HG03442 (cell line): ENCODE results near the gene MTX2.
"Not testable (repeated sequence)": the region's sequence is repeated elsewhere in the genome, so short reads cannot be mapped to it uniquely, and the experiment has no call there.

Experiments
- ATAC-seq: cut with Tn5 transposase; IDR thresholded peaks from one replicate; pipeline ENCODE4 v1.9.1; 2021; ENCODE audit warnings: mild to moderate bottlenecking, moderate library complexity; ENCODE audit not compliant: unreplicated experiment

Gene MTX2

DNA sequence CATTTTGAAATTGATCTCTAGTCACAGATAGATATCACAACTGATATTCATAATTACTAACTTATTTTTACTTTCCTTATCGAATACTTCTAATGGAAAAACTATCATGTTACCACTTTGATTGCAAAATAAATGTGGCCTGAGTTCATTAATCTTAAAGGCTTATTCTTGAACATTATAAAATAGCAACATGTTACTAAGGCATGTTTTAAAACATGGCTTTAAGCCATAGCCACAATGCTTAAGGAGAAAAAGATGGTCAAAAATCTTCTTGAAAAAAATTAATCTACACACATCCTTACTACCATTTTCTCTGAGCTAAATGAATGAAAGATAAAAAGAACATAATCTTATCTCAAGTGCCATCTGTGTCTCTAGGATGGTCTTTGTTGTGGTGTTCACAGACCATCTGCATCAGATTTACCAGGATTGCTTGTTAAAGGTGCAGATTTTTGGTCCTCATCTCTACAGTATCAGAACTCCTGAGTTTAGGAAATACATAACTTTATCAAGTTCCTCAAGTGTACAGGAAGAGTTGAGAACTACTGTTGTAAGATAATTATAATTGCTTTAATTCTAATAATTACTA is 15.3 kb downstream of the MTX2 start:
- ATAC-seq = no peak

DNA sequence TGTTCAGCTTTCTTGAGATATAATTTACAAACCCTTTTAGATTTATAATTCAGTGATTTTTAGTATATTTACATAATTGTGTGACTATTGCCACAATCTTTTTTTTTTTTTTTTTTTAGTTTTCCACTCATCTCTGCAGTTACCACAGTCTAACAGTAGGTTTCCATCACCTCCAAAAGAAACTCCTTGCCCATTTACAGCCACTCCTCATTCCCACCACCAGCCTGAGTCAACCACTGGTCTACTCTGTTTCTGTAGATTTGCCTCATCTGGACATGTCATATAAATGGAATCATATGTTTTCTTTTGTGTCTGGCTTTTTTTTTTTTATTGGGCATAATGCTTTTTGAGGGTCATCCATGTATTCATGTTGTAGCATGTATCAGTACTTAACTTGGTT is 16.1 kb downstream of the MTX2 start:
- ATAC-seq = no peak

GRCh38 chr2:176291335-176291734 is 22.1 kb downstream of the MTX2 start:
- ATAC-seq = no peak

DNA sequence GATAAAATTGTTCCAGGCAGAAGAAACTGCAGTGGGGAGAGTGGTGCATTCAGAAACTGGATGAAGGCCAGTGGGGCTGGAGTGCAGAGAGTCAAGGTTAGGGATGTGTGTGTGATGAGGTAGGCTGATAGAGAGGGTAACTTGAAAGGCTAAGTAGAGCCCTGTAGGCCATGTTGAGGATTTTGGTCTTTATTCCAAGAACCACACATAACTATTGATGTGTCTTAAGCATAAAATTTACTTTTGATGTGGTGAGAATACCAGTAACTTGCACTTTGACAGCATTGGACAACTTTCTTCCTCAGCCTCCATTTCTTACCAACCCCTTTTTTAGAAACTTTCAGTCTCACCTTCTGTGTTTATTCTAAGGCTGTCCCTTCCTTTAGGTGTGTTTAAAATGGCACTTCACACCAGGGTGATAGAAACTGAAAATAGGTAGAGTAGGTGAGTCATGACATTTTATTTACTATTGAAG is 22.6 kb downstream of the MTX2 start:
- peak; percentile 87 for ATAC-seq

DNA sequence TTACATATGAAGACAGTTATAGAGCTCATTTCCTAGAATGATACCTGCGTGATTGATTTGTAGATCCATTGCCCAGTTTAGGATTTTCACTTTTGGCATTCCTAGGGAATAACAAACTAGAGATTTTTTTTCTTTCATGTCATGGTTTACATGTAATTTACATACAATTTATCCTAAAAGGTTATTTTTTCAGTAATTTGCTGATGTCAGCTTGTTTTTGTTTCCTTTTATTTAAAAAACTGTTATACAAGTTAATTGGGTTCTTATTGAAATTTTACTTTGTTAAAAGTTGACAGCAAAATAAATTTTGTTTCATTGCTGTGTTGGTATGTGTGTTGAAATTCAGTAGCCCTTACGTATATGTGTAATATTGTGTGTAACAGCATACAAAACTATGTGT is 23.4 kb downstream of the MTX2 start:
- no peak for ATAC-seq

DNA sequence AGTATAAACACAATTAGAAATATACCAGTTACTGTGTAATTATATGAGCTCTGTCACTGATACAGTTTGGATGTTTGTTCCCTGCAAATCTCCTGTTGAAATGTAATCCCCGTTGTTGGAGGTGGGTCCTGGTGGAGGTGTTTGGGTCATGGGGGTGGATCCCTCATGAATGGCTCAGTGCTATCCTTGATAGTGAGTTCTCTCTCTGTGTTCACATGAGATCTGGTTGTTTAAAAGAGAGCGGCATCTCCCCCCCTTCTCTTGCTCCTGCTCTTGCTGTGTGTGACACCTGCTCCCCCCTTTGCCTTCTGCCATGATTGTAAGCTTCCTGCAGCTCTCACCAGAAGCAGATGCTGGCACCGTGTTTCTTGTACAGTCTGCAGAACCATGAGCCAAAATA is 24.1 kb downstream of the MTX2 start:
- no peak for ATAC-seq

GRCh38 chr2:176297067-176297466 is 27.8 kb downstream of the MTX2 start:
- no peak for ATAC-seq

- no peak for ATAC-seq
Measured at GRCh38 chr2:176297737-176298136, 28.5 kb downstream of the MTX2 start.

GRCh38 chr2:176306020-176306419 is 36.8 kb downstream of the MTX2 start:
- ATAC-seq = not testable (repeated sequence)

GRCh38 chr2:176317199-176317598 is 48.0 kb downstream of the MTX2 start:
- no peak for ATAC-seq

- no peak for ATAC-seq
Measured at GRCh38 chr2:176317623-176318065, 48.4 kb downstream of the MTX2 start.

DNA sequence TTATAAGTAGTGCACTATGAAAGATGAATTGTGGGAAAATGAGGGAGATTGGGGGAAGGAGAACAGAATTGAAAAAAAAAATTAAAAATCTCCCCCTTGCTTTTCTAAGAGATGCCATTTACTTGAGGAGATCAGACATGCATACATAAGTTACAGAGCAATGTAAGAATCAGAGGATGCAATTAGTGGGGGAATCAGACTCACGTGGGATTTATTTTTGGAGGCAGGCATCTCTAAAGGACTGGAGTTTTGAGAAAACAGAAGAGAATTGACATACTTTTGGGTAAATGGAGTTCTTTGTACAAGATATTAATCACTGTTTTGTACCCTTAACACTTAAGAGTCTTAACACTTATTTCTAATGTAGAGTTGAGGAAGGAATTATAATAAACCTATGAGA is 52.7 kb downstream of the MTX2 start:
- no peak for ATAC-seq

DNA sequence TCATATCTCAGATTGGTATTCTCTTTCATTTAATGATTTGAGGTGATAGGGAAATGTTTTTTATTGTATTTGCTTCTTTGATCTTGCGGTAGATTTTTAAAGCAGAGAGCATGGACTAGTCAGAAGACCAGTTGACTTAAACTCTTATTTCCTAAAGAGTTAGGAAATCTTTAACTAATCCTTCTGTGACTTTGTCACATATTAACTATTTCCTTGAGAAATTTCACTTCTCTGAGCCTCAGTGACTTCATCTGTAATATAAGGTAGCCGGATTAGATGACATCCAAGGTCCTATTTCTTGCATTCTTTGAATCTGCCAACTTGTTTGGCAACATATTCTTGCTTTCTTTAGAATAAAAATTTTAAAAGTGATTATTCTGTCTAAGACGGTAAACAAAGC is 55.6 kb downstream of the MTX2 start:
- no peak for ATAC-seq

- ATAC-seq = no peak
Measured at GRCh38 chr2:176325732-176326131, 56.5 kb downstream of the MTX2 start.

- ATAC-seq = no peak
Measured at GRCh38 chr2:176328149-176328548, 58.9 kb downstream of the MTX2 start.

DNA sequence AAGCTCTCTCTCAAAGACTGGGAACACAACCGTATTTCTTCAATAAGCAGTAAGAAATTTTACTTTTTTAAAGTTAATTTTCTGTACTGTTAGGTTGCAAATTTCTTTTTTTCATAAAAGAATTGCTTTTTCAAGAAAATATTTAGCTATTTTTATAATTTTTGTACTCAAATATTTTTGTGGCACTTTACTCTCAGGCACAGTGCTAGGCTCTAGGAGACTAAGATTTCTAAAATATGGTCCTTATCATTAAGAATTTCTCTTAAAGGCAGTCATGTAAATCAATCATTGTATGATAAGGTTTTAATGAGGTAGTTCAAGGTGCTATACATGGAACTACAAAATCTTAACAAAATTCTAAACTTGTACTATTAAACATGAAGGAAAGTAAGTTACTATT is 61.4 kb downstream of the MTX2 start:
- no peak for ATAC-seq

- ATAC-seq = no peak
Measured at GRCh38 chr2:176331646-176332045, 62.4 kb downstream of the MTX2 start.

- ATAC-seq = no peak
Measured at GRCh38 chr2:176334729-176335128, 65.5 kb downstream of the MTX2 start.

DNA sequence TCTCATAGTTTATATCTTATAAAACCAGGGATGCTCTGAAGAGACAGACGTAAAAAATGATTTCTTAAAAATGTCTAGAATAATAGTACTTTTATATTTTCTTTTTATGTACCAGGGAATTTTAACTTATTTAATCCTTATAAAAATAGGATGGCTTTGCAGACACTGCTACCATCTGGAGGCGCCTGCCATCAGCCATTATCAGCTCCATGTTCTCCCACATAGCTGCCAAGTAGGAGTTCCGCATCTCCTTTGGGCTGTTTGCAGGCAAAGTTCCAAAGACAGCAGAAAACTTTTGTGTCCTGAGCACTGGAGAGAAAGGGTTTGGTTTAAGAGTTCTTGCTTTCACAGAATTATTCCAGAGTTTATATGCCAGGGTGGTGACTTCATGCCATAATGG is 69.2 kb downstream of the MTX2 start:
- ATAC-seq = no peak

DNA sequence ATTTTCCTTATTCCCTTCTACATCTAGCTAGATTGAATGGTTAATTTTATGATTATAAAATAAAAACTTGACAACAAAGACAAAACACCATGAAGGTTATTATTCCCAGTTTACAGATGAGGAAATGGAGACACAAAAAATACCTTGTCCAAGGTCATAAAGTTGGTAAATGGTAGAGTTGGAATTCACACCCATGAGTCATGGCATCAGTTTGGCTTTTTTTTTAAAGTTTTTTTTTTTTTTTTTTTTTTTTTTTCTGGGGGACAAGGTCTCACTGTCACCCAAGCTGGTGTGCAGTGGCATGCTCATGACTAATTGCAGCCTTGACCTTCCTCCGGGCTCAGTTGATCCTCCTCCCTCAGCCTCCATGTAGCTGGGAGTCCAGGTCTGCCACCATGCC is 70.0 kb downstream of the MTX2 start:
- ATAC-seq = no peak

- ATAC-seq = no peak
Measured at GRCh38 chr2:176356251-176356650, 87.0 kb downstream of the MTX2 start.

DNA sequence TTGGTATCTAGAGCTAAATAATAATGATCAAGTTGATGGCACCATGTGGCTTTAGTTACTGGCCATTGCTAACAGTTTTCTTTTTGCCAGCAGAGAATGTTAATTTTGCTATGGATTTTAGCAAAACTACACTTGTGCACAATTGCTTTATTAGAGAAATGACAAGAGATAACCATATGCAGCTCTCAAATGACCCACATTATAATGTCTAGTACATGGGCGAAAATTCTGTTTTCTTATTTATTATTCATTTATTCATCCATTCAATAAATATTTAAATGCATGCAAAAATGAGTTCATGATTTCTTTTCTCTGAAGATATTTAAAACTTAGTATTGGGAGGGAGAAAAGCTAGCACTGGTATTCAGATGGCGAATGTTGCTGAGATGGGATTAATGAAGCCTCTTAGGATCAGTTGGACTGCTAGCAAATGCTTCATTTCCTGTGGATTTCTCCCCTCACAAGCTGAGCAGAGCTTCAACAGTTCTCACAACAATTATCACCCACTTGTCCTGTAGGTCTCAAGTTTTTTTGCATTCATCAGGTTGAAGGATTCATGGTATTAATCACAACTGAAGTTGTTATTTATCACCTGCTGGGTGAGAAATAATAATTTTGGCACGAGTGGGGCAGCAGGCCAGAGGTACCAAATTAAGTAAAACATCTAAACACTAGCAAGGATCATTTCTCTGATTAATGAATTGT is 95.2 kb downstream of the MTX2 start:
- no peak for ATAC-seq

DNA sequence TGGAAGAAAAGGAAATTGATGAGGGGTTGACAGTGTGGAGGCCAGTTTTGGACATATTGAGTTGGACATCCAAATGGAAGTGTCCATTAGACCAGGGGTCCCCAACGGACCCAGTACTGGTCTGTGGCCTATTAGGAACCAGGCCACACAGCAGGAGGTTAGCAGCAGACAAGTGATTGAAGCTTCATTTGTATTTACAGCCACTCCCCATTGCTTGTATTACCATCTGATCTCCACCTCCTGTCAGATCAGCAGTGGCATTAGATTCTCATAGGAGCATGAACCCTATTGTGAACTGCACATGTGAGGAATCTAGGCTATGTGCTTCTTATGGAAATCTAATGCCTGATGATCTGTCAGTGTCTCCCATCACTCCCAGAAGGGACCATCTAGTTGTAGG is 99.1 kb downstream of the MTX2 start:
- no peak for ATAC-seq
